EL (cell line): ENCODE results near the gene PATJ.

Experiments used
- DNase-seq: peaks from one replicate; pipeline ENCODE4 v3.0.0-alpha.2; 2016

PATJ gene

DNA sequence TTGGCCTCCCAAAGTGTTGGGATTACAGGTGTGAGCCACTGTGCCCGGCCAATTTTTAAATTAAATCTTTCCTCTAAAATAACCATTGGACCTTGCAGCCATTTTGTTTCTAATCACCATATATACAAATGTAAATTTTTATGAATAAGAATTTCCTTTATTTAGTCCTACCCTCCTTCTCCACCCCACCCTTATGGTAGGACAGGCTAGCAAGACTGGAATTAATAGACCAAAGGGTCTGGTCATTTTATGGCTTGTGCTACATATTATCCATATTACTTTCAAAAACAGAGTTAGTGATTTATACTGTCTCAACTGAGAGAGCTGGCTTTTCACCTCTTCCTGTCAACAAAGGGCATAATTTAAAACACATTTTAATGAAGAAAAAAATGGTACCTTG, 478.9 kb downstream of the PATJ start:
- no peak for DNase-seq

DNA sequence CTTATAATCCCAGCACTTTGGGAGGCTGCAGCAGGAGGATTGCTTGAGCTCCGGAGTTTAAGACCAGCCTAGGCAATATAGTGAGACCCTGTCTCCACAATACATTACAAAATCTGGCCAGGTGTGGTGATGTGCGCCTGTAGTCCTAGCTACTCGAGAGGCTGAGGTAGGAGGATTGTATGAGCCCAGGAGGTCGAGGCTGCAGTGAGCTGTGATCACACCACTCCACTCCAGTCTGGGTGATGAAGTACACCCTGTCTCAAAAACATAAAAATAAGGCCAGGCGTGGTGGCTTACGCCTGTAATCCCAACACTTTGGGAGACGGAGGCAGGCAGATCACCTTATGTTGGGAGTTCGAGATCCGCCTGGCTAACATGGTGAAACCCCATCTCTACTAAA, 480.0 kb downstream of the PATJ start:
- no peak for DNase-seq

DNA sequence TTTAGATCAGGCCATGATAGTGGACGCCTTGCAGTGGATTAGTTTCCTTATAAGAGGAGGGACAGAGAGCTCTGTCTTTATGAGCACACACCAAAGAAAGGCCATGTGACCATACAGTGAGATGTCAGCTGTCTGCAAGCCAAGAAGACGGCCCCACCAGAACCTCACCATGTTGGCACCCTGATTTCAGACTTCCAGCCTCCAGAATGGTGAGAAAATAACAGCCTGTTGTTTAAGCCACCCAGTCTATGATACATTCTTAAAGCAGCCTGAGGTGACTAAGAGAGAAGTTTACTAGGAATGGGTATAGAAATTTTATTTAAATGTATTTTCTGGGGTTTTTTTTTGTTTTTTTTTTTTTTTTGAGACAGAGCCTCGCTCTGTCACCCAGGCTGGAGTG, 481.9 kb downstream of the PATJ start:
- DNase-seq, result no peak

DNA sequence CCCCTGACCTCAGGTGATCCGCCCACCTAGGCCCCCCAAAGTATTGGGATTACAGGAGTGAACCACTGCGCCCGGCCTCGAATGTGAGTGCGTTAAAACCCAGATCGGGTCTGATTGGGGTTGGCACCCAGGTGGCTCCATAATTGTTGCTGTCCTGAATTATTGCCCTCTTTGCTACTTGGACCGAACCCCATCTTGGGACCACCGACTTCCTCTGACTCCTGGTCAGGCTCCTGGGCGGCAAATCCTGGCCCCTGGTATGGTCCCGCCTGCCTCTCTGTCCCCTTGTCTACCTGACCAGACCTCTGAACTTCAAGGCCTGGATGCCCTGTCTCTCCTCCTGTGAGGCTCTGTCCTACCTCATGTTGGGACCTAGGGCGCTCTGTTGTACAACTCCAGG, 485.2 kb downstream of the PATJ start:
- DNase-seq, result no peak
